DND-41 (cell line): ENCODE data around the gene ASRGL1.
A peak's percentile ranks its signal among the peaks of the same experiment; 100 is the strongest.

Experiments used
- ATAC-seq: fragments of 200-7000 bp; cut with Tn5 transposase; 3 replicates; pipeline ENCODE4 v1.9.1; 2021; ENCODE audit warnings: low read depth; ENCODE audit not compliant: insufficient read depth
- DNase-seq: peaks from one replicate; pipeline ENCODE4 v3.0.0-alpha.2; 2020
- H2AFZ ChIP-seq: 2 replicates; pipeline ENCODE4 v1.6.0; 2012; ENCODE audit warnings: low read depth, low read length
- H3K27ac ChIP-seq: 2 replicates; pipeline ENCODE4 v1.5.1; 2012; ENCODE audit warnings: low read length, inconsistent platforms
- H3K27me3 ChIP-seq: fragments of 200-600 bp; sonication (generic); 2 replicates; pipeline ENCODE4 v1.6.0; 2012; ENCODE audit warnings: low read length, mild to moderate bottlenecking, inconsistent platforms; ENCODE audit not compliant: insufficient read depth, poor library complexity
- H3K36me3 ChIP-seq: 2 replicates; pipeline ENCODE4 v1.5.1; 2012; ENCODE audit warnings: low read length, inconsistent platforms; ENCODE audit not compliant: insufficient read depth
- H3K4me1 ChIP-seq: 2 replicates; pipeline ENCODE4 v1.5.1; 2012; ENCODE audit warnings: mild to moderate bottlenecking, low read length; ENCODE audit not compliant: insufficient read depth
- H3K4me2 ChIP-seq: 2 replicates; pipeline ENCODE4 v1.6.0; 2012; ENCODE audit warnings: mild to moderate bottlenecking, moderate library complexity, low read length, inconsistent platforms; ENCODE audit not compliant: insufficient read depth
- H3K4me3 ChIP-seq, 2 experiments: fragments of 200-600 bp in 1 of 2; shearing (Covaris generic) in 1 of 2; 2 replicates each; pipeline ENCODE4 v1.5.1; 2012 to 2016; ENCODE audit warnings: inconsistent platforms in 2 of 2, low read length in 2 of 2, mild to moderate bottlenecking in 2 of 2, low read depth in 1 of 2, moderate library complexity in 1 of 2
- H3K79me2 ChIP-seq: 2 replicates; pipeline ENCODE4 v1.6.0; 2012; ENCODE audit warnings: low read length, inconsistent platforms; ENCODE audit not compliant: insufficient read depth
- H3K9ac ChIP-seq: 2 replicates; pipeline ENCODE4 v1.6.0; 2012; ENCODE audit warnings: low read depth, mild to moderate bottlenecking, inconsistent platforms, low read length, moderate library complexity
- H3K9me3 ChIP-seq: 2 replicates; pipeline ENCODE4 v1.5.1; 2012; ENCODE audit warnings: low read length, moderate library complexity, mild to moderate bottlenecking, inconsistent platforms; ENCODE audit not compliant: insufficient read depth, severe bottlenecking
- H4K20me1 ChIP-seq: 2 replicates; pipeline ENCODE4 v1.6.0; 2012; ENCODE audit warnings: low read length; ENCODE audit not compliant: insufficient read depth
- EZH2 ChIP-seq: IDR thresholded peaks from 3 replicates; pipeline ENCODE4 v1.6.1; 2012; ENCODE audit warnings: borderline replicate concordance, low read depth, mild to moderate bottlenecking, moderate library complexity, low read length, inconsistent platforms; ENCODE audit not compliant: severe bottlenecking
- TF ChIP-seq, protein P1 (sequence below): IDR thresholded peaks from 2 replicates; pipeline ENCODE4 v1.5.1; 2012; ENCODE audit warnings: borderline replicate concordance, low read length, moderate library complexity, mild to moderate bottlenecking; ENCODE audit not compliant: poor library complexity, severe bottlenecking; ENCODE audit errors: extremely low read depth

Gene ASRGL1

DNA sequence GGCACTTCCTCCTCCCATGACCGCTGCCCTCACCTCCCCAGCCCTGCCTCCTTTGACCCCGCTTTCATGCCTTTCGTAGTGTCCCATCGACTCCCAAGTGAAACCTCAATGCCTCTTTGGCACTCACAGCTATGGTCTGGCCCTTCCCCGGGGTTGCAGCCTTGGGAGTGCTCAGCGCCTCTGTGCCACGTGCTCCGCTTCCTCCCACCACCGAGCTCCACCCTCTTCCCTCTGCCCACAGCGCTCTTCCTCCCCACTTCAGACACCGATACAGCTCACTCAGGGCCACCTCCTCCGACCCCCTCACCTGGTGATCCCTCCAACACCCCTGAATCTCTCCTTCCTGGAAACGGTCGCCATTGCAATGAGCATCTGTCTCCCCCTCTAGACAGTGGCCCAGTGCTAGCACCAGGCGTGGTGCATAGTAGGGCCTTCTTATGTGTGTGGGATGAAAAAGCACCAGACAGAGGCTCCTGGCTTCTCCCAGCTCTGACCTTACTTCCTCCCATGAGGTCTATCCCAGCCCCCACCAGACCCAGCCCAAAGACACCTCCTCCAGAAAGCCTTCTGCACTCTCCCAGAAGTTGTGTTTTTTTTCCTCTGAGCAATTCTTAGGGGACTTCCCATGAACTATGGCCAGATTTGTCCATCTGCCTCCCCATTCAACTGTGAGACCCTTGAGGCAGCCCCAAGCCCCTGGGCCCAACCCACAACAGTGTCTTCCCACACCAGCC lies 65.1 kb downstream of the ASRGL1 start:
- no peaks in the 10 kb centered on the region for H3K79me2 ChIP-seq
- H3K36me3 ChIP-seq, result no peaks in the 10 kb centered on the region
- no peak overlapping the region for H3K4me2 ChIP-seq
- peaks cover 9% of the 10 kb centered on the region for H3K27me3 ChIP-seq
- DNase-seq, result peak; percentile 19
- 0 out of 2 replicates have a peak, but pooled peaks cover 5% of the 10 kb centered on the region for H3K4me1 ChIP-seq
- TF ChIP-seq EZH2, result no peak
- TF ChIP-seq, protein P1, sequence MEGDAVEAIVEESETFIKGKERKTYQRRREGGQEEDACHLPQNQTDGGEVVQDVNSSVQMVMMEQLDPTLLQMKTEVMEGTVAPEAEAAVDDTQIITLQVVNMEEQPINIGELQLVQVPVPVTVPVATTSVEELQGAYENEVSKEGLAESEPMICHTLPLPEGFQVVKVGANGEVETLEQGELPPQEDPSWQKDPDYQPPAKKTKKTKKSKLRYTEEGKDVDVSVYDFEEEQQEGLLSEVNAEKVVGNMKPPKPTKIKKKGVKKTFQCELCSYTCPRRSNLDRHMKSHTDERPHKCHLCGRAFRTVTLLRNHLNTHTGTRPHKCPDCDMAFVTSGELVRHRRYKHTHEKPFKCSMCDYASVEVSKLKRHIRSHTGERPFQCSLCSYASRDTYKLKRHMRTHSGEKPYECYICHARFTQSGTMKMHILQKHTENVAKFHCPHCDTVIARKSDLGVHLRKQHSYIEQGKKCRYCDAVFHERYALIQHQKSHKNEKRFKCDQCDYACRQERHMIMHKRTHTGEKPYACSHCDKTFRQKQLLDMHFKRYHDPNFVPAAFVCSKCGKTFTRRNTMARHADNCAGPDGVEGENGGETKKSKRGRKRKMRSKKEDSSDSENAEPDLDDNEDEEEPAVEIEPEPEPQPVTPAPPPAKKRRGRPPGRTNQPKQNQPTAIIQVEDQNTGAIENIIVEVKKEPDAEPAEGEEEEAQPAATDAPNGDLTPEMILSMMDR, result no peak
- ATAC-seq, result peak; percentile 74
- H3K27ac ChIP-seq, result no peak overlapping the region
- no peaks in the 10 kb centered on the region for H4K20me1 ChIP-seq
- no peak overlapping the region for H3K4me3 ChIP-seq
- H3K9ac ChIP-seq, result no peak overlapping the region
- H3K9me3 ChIP-seq, result no peaks in the 10 kb centered on the region
- H2AFZ ChIP-seq, result no peak overlapping the region

DNA sequence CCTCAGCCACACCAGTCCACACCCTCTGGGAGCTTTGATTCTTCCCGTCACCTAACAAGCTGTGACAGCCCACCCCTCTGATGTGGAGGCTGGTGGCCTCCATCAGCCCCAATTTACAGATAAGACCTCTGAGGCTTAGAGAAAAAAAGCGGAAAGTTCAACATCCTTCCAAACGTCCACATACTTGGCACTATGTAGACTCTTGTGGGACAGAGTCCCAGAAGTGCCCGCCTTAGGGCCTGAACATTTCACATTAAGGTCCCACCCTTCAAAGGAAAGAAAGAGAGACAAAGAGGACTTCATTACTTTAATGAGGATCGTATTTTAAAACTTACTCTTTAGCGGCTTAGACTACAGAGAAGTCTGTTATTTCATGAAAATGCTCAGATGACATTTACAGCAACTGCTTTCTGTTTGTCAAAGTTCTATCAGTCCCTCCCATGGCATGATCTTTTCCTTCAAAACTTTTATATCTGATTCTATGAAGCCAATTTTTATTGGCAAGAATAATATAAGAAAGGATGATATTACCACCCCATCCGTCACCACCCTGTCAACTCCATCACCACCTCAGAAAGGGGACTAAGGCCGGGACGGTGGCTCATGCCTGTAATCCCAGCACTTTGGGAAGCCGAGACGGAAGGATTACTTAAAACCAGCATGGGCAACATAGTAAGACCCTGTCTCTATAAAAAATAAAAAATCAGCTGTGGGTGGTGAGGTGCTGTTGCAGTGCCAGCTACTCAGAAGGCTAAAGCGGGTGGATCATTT lies 65.9 kb downstream of the ASRGL1 start:
- 0 out of 2 replicates have a peak, but pooled peaks cover 5% of the 10 kb centered on the region for H3K4me1 ChIP-seq
- H3K4me3 ChIP-seq, result no peak overlapping the region
- no peaks in the 10 kb centered on the region for H3K36me3 ChIP-seq
- H3K79me2 ChIP-seq, result no peaks in the 10 kb centered on the region
- H3K4me2 ChIP-seq, result no peak overlapping the region
- DNase-seq (no peak), ATAC-seq (no peak)
- H3K27me3 ChIP-seq, result peaks cover 9% of the 10 kb centered on the region
- no peak overlapping the region for H3K27ac ChIP-seq
- no peak overlapping the region for H2AFZ ChIP-seq
- H4K20me1 ChIP-seq, result no peaks in the 10 kb centered on the region
- no peak overlapping the region for H3K9ac ChIP-seq
- TF ChIP-seq, protein P1, result no peak
- TF ChIP-seq EZH2, result no peak
- H3K9me3 ChIP-seq, result no peaks in the 10 kb centered on the region

GRCh38 chr11:62404435-62404834 lies 67.2 kb downstream of the ASRGL1 start:
- TF ChIP-seq, protein P1, result no peak
- TF ChIP-seq EZH2, result no peak
- no peaks in the 10 kb centered on the region for H3K36me3 ChIP-seq
- no peak overlapping the region for H3K27ac ChIP-seq
- no peak for DNase-seq
- H3K9ac ChIP-seq, result no peak overlapping the region
- peaks cover 7% of the 10 kb centered on the region for H3K27me3 ChIP-seq
- no peak for ATAC-seq
- H3K4me1 ChIP-seq, result 0 out of 2 replicates have a peak, but pooled peaks cover 5% of the 10 kb centered on the region
- H3K9me3 ChIP-seq, result no peaks in the 10 kb centered on the region
- no peak overlapping the region for H2AFZ ChIP-seq
- H3K4me3 ChIP-seq, result no peak overlapping the region
- H3K4me2 ChIP-seq, result no peak overlapping the region
- H3K79me2 ChIP-seq, result no peaks in the 10 kb centered on the region
- H4K20me1 ChIP-seq, result no peaks in the 10 kb centered on the region
